ENCODE data around the gene GRIK3.

- TF ChIP-seq CTCF (IDR thresholded peaks at IDR 0.05) (no peak), POLR2A (IDR thresholded peaks at IDR 0.05) (no peak), EP300 (IDR thresholded peaks at IDR 0.05; ENCODE audit: low read depth) (no peak)
Observed at GRCh38 chr1:36922593-36923426, 111.5 kb downstream of the GRIK3 start.
